Lower leg skin (tissue), 3 donors: ENCODE results near the gene CYP26B1.

Source experiments
- POLR2A ChIP-seq, 2 donors: fragments of 450-650 bp; IDR thresholded peaks; one replicate each; pipeline ENCODE4 v1.6.1; 2016 to 2017; ENCODE audit warnings: antibody characterized with exemption in 2 of 2, mild to moderate bottlenecking in 1 of 2, moderate library complexity in 1 of 2
- TF ChIP-seq, protein P1 (sequence below), 3 donors: fragments of 450-650 bp; IDR thresholded peaks; one replicate each; pipeline ENCODE4 v1.5.1; 2016; ENCODE audit warnings: antibody characterized with exemption in 3 of 3, mild to moderate bottlenecking in 3 of 3, moderate library complexity in 2 of 3

DNA sequence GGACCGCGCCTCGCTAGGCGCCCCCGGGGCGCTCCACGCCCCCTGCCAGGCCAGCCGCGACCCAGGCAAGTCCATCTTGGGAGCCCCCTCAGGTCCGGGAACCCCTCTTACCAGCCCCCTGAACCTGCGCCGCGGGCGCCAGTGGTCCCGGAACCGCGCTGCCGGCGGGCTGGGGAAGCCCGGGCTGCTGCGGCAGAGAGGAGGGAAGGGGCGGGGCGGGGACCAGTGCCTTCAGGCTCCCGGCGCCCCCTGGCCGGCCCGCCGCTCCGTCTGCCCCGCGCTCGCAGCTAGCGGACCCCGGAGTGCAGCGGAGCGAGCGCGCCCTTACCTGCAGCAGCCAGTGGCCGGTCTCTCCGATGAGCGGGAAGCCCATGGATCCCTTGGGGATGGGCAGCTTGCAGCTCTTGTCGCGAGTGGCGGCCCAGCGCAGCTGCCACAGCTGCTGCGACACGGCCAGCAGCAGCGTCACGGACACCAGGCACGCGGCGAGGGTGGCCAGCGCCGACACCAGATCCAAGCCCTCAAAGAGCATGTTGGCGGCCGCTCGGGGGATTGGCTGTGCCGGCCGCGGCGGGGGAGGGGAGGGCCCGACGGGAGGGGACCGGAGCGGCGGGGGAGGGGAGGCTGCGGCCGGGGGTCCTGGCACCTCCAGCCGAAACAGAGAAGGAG is at the start of gene CYP26B1:
- TF ChIP-seq, protein P1, sequence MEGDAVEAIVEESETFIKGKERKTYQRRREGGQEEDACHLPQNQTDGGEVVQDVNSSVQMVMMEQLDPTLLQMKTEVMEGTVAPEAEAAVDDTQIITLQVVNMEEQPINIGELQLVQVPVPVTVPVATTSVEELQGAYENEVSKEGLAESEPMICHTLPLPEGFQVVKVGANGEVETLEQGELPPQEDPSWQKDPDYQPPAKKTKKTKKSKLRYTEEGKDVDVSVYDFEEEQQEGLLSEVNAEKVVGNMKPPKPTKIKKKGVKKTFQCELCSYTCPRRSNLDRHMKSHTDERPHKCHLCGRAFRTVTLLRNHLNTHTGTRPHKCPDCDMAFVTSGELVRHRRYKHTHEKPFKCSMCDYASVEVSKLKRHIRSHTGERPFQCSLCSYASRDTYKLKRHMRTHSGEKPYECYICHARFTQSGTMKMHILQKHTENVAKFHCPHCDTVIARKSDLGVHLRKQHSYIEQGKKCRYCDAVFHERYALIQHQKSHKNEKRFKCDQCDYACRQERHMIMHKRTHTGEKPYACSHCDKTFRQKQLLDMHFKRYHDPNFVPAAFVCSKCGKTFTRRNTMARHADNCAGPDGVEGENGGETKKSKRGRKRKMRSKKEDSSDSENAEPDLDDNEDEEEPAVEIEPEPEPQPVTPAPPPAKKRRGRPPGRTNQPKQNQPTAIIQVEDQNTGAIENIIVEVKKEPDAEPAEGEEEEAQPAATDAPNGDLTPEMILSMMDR (IDR thresholded peaks at IDR 0.05) = no peak
- no peak for TF ChIP-seq POLR2A (IDR thresholded peaks at IDR 0.05)
